Activated CD8-positive, alpha-beta memory T cell treated with anti-CD3 and anti-CD28 coated beads, Interleukin-2, amount 10 ng/mL, durations not matched to agents 7 days and 5 days (primary cell): ENCODE results near the gene NAA16. TPM values are rescaled to one million over a fixed set of nuclear protein-coding genes. Genes with fewer than 3 reads are reported as not detected.
"Not testable (repeated sequence)": the region's sequence is repeated elsewhere in the genome, so short reads cannot be mapped to it uniquely, and the experiment has no call there.

ENCODE experiments used
- ATAC-seq: fragments of 150-1000 bp; cut with Tn5 transposase; one replicate; pipeline ENCODE4 v1.10.0; 2021; ENCODE audit warnings: moderate library complexity
- CTCF ChIA-PET: fragments of 350-600 bp; sonication (Branson Sonifier 250); formaldehyde crosslinking; loops from one replicate; lab custom pipeline; 2021; ENCODE audit warnings: antibody characterized with exemption; lab: Charles Lee
- DNase-seq: peaks from one replicate; pipeline ENCODE4 v3.0.0-alpha.2; 2020
- H3K27ac Mint-ChIP-seq: one replicate; pipeline ENCODE4 v1.8.0; 2021; ENCODE audit warnings: mild to moderate bottlenecking, mixed read lengths
- H3K27me3 Mint-ChIP-seq: one replicate; pipeline ENCODE4 v1.8.0; 2021; ENCODE audit warnings: mixed read lengths
- H3K36me3 Mint-ChIP-seq: one replicate; pipeline ENCODE4 v1.8.0; 2021; ENCODE audit warnings: mild to moderate bottlenecking, mixed read lengths
- H3K4me1 Mint-ChIP-seq: one replicate; pipeline ENCODE4 v1.8.0; 2021; ENCODE audit warnings: mixed read lengths
- H3K4me3 Mint-ChIP-seq: one replicate; pipeline ENCODE4 v1.8.0; 2021; ENCODE audit warnings: mild to moderate bottlenecking, moderate library complexity, mixed read lengths
- H3K9me3 Mint-ChIP-seq: one replicate; pipeline ENCODE4 v1.8.0; 2022; ENCODE audit warnings: low read depth, mixed read lengths
- total RNA-seq, 2 experiments: library from RNA; stranded (reverse); gene quantifications; one replicate each; pipeline ENCODE4 v1.2.3, GENCODE V29; 2021

The NAA16 gene
- total RNA-seq, 2 experiments from 2014 or later: 27.8 to 27.9 TPM

DNA sequence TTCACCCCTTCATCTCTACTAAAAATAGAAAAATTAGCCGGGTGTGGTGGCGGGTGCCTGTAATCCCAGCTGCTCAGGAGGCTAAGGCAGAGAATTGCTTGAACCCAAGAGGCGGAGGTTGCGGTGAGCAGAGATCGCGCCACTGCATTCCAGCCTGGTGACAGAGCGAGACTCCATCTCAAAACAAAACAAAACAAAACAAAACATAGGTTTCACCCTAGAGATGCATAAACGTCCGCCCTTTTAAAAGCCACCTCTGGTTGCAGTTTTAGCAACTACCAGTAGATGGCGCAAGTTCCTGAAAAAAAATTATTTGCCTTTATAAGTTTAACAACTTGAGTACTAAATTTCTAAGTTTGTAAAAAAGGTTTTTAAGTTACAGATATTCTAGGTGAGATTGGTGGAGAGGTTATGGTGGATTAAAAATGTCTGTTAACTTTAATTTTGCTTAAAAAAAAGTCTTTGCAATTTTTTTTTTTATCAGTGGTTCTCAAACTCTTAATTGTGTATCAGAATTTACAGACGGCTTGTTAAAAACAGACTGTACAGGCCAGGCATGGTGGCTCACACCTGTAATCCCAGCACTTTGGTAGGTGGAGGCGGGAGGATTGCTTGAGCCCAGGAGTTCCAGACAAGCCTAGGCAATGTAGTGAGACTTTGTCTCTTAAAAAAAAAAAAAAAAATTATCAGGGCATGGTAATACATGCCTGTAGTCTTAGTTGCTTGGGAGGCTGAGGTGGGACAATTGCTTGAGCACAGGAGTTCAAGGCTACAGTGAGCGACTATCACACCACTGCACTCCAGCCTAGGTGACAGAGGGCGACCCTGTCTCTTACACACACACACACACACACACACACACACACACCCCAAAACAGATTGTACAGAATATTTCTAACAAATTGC, 42.1 kb downstream of the NAA16 start:
- Mint-ChIP-seq H3K36me3 (peaks cover 26% of the 10 kb centered on the region), H3K4me3 (no peak overlapping the region)

GRCh38 chr13:41354416-41354815, 43.3 kb downstream of the NAA16 start:
- DNase-seq (no peak), ATAC-seq (no peak)
- Mint-ChIP-seq H3K4me3 (no peak overlapping the region), H3K36me3 (peaks cover 24% of the 10 kb centered on the region), H3K9me3 (no peaks in the 10 kb centered on the region), H3K4me1 (peaks cover 31% of the 10 kb centered on the region), H3K27ac (no peak overlapping the region), H3K27me3 (no peaks in the 10 kb centered on the region)
- CTCF ChIA-PET: interaction anchor here (0.8 kb wide), 1 partner anchor 44 kb away, joined by 3 read pairs; no protein-coding TSS in a partner anchor

More for the DNA sequence above, 42.1 kb downstream of the NAA16 start:
- no peaks in the 10 kb centered on the region for H3K9me3 Mint-ChIP-seq
- CTCF ChIA-PET: interaction anchor here (1.0 to 1.3 kb wide), 3 partner anchors 9 to 300 kb away, joined by 3 to 7 read pairs (median 3); no protein-coding TSS in a partner anchor
- H3K4me1 Mint-ChIP-seq: peaks cover 31% of the 10 kb centered on the region
- H3K27me3 Mint-ChIP-seq: no peaks in the 10 kb centered on the region
- peak; percentile 68 for DNase-seq
- peak; percentile 76 for ATAC-seq
- H3K27ac Mint-ChIP-seq: peak overlapping the region; percentile 80

DNA sequence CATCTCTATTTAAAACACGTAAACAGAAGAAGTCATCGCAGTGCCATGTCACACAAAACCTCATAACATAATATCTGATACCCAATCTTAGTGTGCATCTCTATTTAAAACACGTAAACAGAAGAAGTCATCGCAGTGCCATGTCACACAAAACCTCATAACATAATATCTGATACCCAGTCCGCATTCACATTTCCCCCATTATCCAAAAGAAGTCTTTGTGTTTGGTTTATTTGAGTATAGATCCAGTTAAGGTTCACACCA, 45.2 kb downstream of the NAA16 start:
- peaks cover 31% of the 10 kb centered on the region for H3K4me1 Mint-ChIP-seq
- peak overlapping the region; percentile 23 for H3K4me3 Mint-ChIP-seq
- CTCF ChIA-PET: interaction anchor here (1.9 kb wide), 1 partner anchor 296 kb away, joined by 6 read pairs; no protein-coding TSS in a partner anchor
- ATAC-seq, DNase-seq, H3K27me3 Mint-ChIP-seq, H3K9me3 Mint-ChIP-seq: not testable (repeated sequence)
- peaks cover 33% of the 10 kb centered on the region for H3K36me3 Mint-ChIP-seq
- H3K27ac Mint-ChIP-seq: peak overlapping the region; percentile 85

GRCh38 chr13:41356786-41357185, 45.7 kb downstream of the NAA16 start:
- H3K9me3 Mint-ChIP-seq: no peaks in the 10 kb centered on the region
- CTCF ChIA-PET: interaction anchor here (1.9 kb wide), 1 partner anchor 296 kb away, joined by 6 read pairs; no protein-coding TSS in a partner anchor
- no peaks in the 10 kb centered on the region for H3K27me3 Mint-ChIP-seq
- peaks cover 33% of the 10 kb centered on the region for H3K36me3 Mint-ChIP-seq
- ATAC-seq: peak; percentile 81
- peak overlapping the region; percentile 85 for H3K27ac Mint-ChIP-seq
- peaks cover 31% of the 10 kb centered on the region for H3K4me1 Mint-ChIP-seq
- no peak for DNase-seq
- H3K4me3 Mint-ChIP-seq: peak overlapping the region; percentile 23

GRCh38 chr13:41361491-41361890, 50.4 kb downstream of the NAA16 start:
- H3K27ac Mint-ChIP-seq: no peak overlapping the region
- ATAC-seq (no peak), DNase-seq (no peak)
- H3K4me1 Mint-ChIP-seq: peaks cover 13% of the 10 kb centered on the region
- H3K27me3 Mint-ChIP-seq: no peaks in the 10 kb centered on the region
- CTCF ChIA-PET: interaction anchor here (1.1 kb wide), 1 partner anchor 9 kb away, joined by 3 read pairs; no protein-coding TSS in a partner anchor
- no peaks in the 10 kb centered on the region for H3K9me3 Mint-ChIP-seq
- no peak overlapping the region for H3K4me3 Mint-ChIP-seq
- peaks cover 46% of the 10 kb centered on the region for H3K36me3 Mint-ChIP-seq

- CTCF ChIA-PET: interaction anchor here (0.5 kb wide), 1 partner anchor 15 kb away, joined by 3 read pairs; no protein-coding TSS in a partner anchor
- no peak for DNase-seq
Measured at GRCh38 chr13:41364043-41364442, 53.0 kb downstream of the NAA16 start.

GRCh38 chr13:41365631-41366030, 54.6 kb downstream of the NAA16 start:
- no peak for DNase-seq
- H3K27ac Mint-ChIP-seq: no peak overlapping the region
- H3K9me3 Mint-ChIP-seq: no peaks in the 10 kb centered on the region
- peaks cover 61% of the 10 kb centered on the region for H3K36me3 Mint-ChIP-seq
- no peak overlapping the region for H3K4me3 Mint-ChIP-seq
- H3K4me1 Mint-ChIP-seq: no peaks in the 10 kb centered on the region
- no peak for ATAC-seq
- no peaks in the 10 kb centered on the region for H3K27me3 Mint-ChIP-seq
- CTCF ChIA-PET: no interaction called here

More at GRCh38 chr13:41364043-41364442, 53.0 kb downstream of the NAA16 start:
- no peak overlapping the region for H3K4me3 Mint-ChIP-seq
- H3K36me3 Mint-ChIP-seq: peaks cover 56% of the 10 kb centered on the region
- H3K27me3 Mint-ChIP-seq: no peaks in the 10 kb centered on the region
- no peaks in the 10 kb centered on the region for H3K4me1 Mint-ChIP-seq
- ATAC-seq: no peak
- no peaks in the 10 kb centered on the region for H3K9me3 Mint-ChIP-seq
- H3K27ac Mint-ChIP-seq: no peak overlapping the region

- Mint-ChIP-seq H3K4me1 (no peaks in the 10 kb centered on the region), H3K4me3 (no peak overlapping the region), H3K27me3 (no peaks in the 10 kb centered on the region), H3K36me3 (peaks cover 65% of the 10 kb centered on the region), H3K27ac (no peak overlapping the region), H3K9me3 (no peaks in the 10 kb centered on the region)
- no peak for DNase-seq
- CTCF ChIA-PET: no interaction called here
- no peak for ATAC-seq
Measured at GRCh38 chr13:41370736-41371135, 59.7 kb downstream of the NAA16 start.

DNA sequence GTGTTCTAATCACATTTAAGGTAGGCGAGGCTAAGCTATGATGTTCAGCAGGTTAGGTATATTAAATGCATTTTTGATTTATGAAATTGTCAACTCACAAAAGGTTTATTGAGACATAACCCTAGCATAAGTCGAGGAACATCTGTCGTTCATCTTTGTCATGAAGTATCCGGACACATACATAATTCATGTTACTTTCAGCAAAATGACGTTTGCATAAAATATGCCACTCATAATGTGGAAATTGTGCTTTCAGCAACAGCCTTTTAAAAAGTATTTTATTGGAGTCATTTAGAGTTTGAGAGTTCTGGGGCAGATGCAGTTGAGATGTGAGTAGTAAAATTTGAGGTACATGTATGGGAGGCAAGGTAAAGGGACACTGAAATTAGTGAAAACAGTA, 66.4 kb downstream of the NAA16 start:
- peaks cover 22% of the 10 kb centered on the region for H3K36me3 Mint-ChIP-seq
- CTCF ChIA-PET: interaction anchor here (1.2 kb wide), 1 partner anchor 10 kb away, joined by 3 read pairs; no protein-coding TSS in a partner anchor
- no peaks in the 10 kb centered on the region for H3K4me1 Mint-ChIP-seq
- H3K9me3 Mint-ChIP-seq: no peaks in the 10 kb centered on the region
- no peaks in the 10 kb centered on the region for H3K27me3 Mint-ChIP-seq
- no peak overlapping the region for H3K4me3 Mint-ChIP-seq
- DNase-seq (no peak), ATAC-seq (no peak)
- H3K27ac Mint-ChIP-seq: no peak overlapping the region

DNA sequence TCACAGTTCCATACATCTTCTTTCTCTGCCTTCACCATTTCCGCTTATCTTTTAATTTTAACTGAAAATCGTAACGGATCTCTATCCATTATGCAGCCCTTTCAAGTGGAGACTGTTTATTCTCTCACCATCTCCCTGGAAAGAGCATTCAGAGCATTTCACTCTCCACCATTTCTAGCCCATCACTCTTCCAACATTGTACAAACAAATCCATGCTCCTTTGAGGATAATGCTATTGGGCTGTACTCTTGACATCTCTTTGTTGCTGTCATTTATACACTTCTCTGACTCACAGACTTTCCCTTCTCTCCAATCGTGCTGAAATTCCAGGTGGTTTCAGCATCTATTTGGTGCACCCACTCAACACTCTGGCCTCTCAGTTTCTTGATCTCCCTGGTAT, 71.4 kb downstream of the NAA16 start:
- Mint-ChIP-seq H3K4me1 (no peaks in the 10 kb centered on the region), H3K27ac (no peak overlapping the region), H3K4me3 (no peak overlapping the region), H3K36me3 (peaks cover 2% of the 10 kb centered on the region), H3K9me3 (no peaks in the 10 kb centered on the region), H3K27me3 (peaks cover 4% of the 10 kb centered on the region)
- CTCF ChIA-PET: no interaction called here
- no peak for DNase-seq
- ATAC-seq: no peak

GRCh38 chr13:41383386-41383785, 72.3 kb downstream of the NAA16 start:
- H3K4me3 Mint-ChIP-seq: no peak overlapping the region
- no peaks in the 10 kb centered on the region for H3K36me3 Mint-ChIP-seq
- CTCF ChIA-PET: interaction anchor here (0.5 to 0.8 kb wide), 3 partner anchors 13 to 297 kb away, joined by 3 to 4 read pairs (median 3); no protein-coding TSS in a partner anchor
- H3K27me3 Mint-ChIP-seq: peaks cover 4% of the 10 kb centered on the region
- no peaks in the 10 kb centered on the region for H3K4me1 Mint-ChIP-seq
- H3K9me3 Mint-ChIP-seq: no peaks in the 10 kb centered on the region
- H3K27ac Mint-ChIP-seq: no peak overlapping the region
- DNase-seq: no peak
- no peak for ATAC-seq

DNA sequence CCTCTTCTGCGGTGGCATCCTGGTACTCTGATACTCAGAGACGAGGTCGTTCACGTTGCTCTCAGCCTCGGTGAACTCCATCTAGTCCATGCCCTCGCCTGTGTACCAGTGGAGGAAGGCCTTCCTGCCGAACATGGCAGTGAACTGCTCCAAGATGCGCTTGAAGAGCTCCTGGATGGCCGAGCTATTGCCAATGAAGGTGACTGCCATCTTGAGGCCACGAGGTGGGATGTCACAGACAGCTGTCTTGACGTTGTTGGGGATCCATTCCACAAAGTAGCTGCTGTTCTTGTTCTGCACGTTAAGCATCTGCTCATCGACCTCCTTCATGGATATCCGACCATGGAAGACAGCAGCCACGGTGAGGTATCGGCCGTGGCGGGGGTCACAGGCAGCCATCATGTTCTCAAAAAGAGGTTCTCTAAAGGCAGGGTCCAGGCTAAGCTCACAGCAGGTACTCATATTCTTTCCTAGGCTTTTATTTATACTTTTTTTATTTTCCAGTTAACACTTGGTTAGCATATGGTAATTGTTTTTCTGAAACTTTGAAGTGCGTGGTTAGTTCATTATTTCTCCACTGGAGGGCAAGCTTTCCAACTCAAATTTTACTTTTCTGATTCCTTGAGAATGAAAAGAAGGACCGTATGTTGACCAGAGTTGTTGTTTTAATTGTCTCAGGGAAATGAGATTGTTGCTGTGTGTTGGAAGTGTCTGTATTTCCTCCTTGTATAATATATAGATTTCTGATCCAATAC, 73.9 kb downstream of the NAA16 start:
- no peak overlapping the region for H3K27ac Mint-ChIP-seq
- H3K27me3 Mint-ChIP-seq: peaks cover 4% of the 10 kb centered on the region
- no peak overlapping the region for H3K4me3 Mint-ChIP-seq
- ATAC-seq: no peak
- no peaks in the 10 kb centered on the region for H3K9me3 Mint-ChIP-seq
- DNase-seq: no peak
- no peaks in the 10 kb centered on the region for H3K4me1 Mint-ChIP-seq
- no peaks in the 10 kb centered on the region for H3K36me3 Mint-ChIP-seq
- CTCF ChIA-PET: interaction anchor here (1.4 to 1.6 kb wide), 2 partner anchors 11 to 70 kb away, joined by 3 to 4 read pairs; no protein-coding TSS in a partner anchor

DNA sequence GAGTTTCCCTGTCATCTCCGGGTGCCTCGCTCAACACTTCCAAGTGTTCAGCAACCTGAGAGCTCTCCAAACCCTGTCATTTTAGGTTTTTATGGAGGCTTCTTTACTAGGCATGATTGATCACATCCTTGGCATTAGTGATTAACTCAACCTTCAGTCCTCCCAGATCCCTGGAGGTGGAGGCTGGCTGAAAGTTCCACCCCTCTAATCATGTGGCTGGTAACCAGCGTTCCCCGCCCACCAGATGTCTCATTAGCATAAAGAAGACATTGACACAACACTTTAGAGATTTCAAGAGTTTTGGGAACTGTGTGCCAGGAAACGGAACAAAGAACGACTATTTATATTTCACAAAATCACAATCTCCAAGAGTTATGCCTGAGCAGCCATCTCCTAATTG, 75.1 kb downstream of the NAA16 start:
- Mint-ChIP-seq H3K4me1 (no peaks in the 10 kb centered on the region), H3K36me3 (no peaks in the 10 kb centered on the region), H3K27me3 (peaks cover 4% of the 10 kb centered on the region), H3K27ac (no peak overlapping the region), H3K9me3 (no peaks in the 10 kb centered on the region), H3K4me3 (no peak overlapping the region)
- DNase-seq: no peak
- CTCF ChIA-PET: interaction anchor here (1.0 to 1.6 kb wide), 2 partner anchors 71 to 267 kb away, joined by 3 read pairs; no protein-coding TSS in a partner anchor
- ATAC-seq: no peak
